HepG2 (cell line): ENCODE results near the gene CFI. TPM values are rescaled to one million over a fixed set of nuclear protein-coding genes. Genes with fewer than 3 reads are reported as not detected.

ENCODE experiments used
- ATAC-seq: fragments of 200-7000 bp; cut with Tn5 transposase; 3 replicates; pipeline ENCODE4 v1.9.1; 2020; ENCODE audit warnings: mild to moderate bottlenecking, moderate library complexity
- BruUV-seq: library from RNA; stranded (reverse); fragments of 400-500 nt; replicated peaks from 2 replicates; lab custom pipeline; 2021; lab: Mats Ljungman, UMichigan
- CTCF ChIA-PET: fragments of 300-600 bp; formaldehyde crosslinking; extraction: SDS; loops from one replicate; lab custom pipeline; 2021; ENCODE audit warnings: low total read pairs, inconsistent platforms, low intra/inter-chr PET ratio; lab: Yijun Ruan, JAX
- POLR2A ChIA-PET: fragments of 350-600 bp; sonication (Branson Sonifier 250); formaldehyde crosslinking; loops from one replicate; lab custom pipeline; 2020; ENCODE audit warnings: antibody characterized with exemption, inconsistent platforms; lab: Yijun Ruan, JAX
- DNase-seq: peaks from one replicate; pipeline ENCODE4 v3.0.0-alpha.2; 2015; ENCODE audit warnings: low spot score
- FAIRE-seq: peaks from 3 replicates; lab custom pipeline; 2011; peaks lifted over from hg19 to GRCh38; lab: Jason Lieb, UNC
- H2AFZ ChIP-seq: one replicate; pipeline ENCODE4 v1.6.1; 2011; ENCODE audit warnings: low read length, inconsistent platforms
- H3K27ac ChIP-seq: fragments of 300-600 bp; 3 replicates; pipeline ENCODE4 v1.8.0; 2011; ENCODE audit warnings: mixed run types, mild to moderate bottlenecking, mixed read lengths, low read length, inconsistent platforms; ENCODE audit not compliant: insufficient read depth; ENCODE audit errors: extremely low read length
- H3K27me3 ChIP-seq, 2 experiments: fragments of 200-600 bp in 1 of 2; 2 replicates in 1 of 2; 3 replicates in 1 of 2; pipeline versions ENCODE4 v1.6.0 to v1.8.0; 2011; ENCODE audit warnings: low read length in 2 of 2, mild to moderate bottlenecking in 2 of 2, moderate library complexity in 2 of 2, inconsistent platforms in 1 of 2; ENCODE audit not compliant: insufficient read depth in 2 of 2, control insufficient read depth in 1 of 2
- H3K36me3 ChIP-seq, 2 experiments: fragments of 200-600 bp in 1 of 2; replicated peaks in 1 of 2; 2 replicates in 1 of 2; 3 replicates in 1 of 2; pipeline versions ENCODE4 v1.5.1 to v1.8.0; 2011; ENCODE audit warnings: low read length in 2 of 2, inconsistent platforms in 1 of 2; ENCODE audit not compliant: insufficient read depth in 2 of 2, control insufficient read depth in 1 of 2
- H3K4me1 ChIP-seq: 2 replicates; pipeline ENCODE4 v1.5.1; 2012; ENCODE audit warnings: low read length, inconsistent platforms; ENCODE audit not compliant: insufficient read depth
- H3K4me2 ChIP-seq: 2 replicates; pipeline ENCODE4 v1.6.0; 2011; ENCODE audit warnings: low read depth, low read length, inconsistent platforms
- H3K4me3 ChIP-seq, 3 experiments: fragments of 200-600 bp in 1 of 3; sonication (generic), shearing (Covaris generic) in 1 of 3; replicated peaks in 1 of 3; 2 replicates each; pipeline ENCODE4 v1.5.1; 2011 to 2016; ENCODE audit warnings: low read length in 3 of 3, inconsistent platforms in 2 of 3, low read depth in 2 of 3, mild to moderate bottlenecking in 2 of 3, control low read depth in 1 of 3, mixed read lengths in 1 of 3; ENCODE audit not compliant: insufficient read depth in 1 of 3
- H3K79me2 ChIP-seq: one replicate; pipeline ENCODE4 v1.6.1; 2011; ENCODE audit warnings: low read length, inconsistent platforms; ENCODE audit not compliant: insufficient read depth
- H3K9ac ChIP-seq: 2 replicates; pipeline ENCODE4 v1.6.0; 2011; ENCODE audit warnings: mild to moderate bottlenecking, low read depth, low read length, inconsistent platforms; ENCODE audit not compliant: insufficient read depth
- H3K9me3 ChIP-seq: 2 replicates; pipeline ENCODE4 v1.5.1; 2012; ENCODE audit warnings: mild to moderate bottlenecking, low read length
- H4K20me1 ChIP-seq: 2 replicates; pipeline ENCODE4 v1.6.0; 2011; ENCODE audit warnings: inconsistent platforms, mild to moderate bottlenecking, low read length, moderate library complexity; ENCODE audit not compliant: insufficient read depth
- CREB1 ChIP-seq, 2 experiments: fragments of 450-650 bp in 1 of 2; IDR thresholded peaks; 2 replicates each; pipeline ENCODE4 v1.6.1; 2016 to 2017; ENCODE audit warnings: control low read depth in 1 of 2, mild to moderate bottlenecking in 1 of 2, missing compliant biosample characterization in 1 of 2, missing genetic modification characterization in 1 of 2
- HMG20B ChIP-seq: conservative IDR thresholded peaks from 2 replicates; pipeline ENCODE4 v1.6.1; 2016; ENCODE audit warnings: missing genetic modification reagents, missing compliant biosample characterization
- KLF12 ChIP-seq: sonication (generic); formaldehyde crosslinking; IDR thresholded peaks from 2 replicates; pipeline ENCODE4 v1.4.0; 2020; ENCODE audit warnings: missing genetic modification reagents, borderline replicate concordance
- MAFF ChIP-seq: IDR thresholded peaks from 2 replicates; pipeline ENCODE4 v1.6.1; 2011; ENCODE audit warnings: low read depth, low read length, improper control_type of control experiment
- MAFK ChIP-seq, 2 experiments: IDR thresholded peaks in 1 of 2; conservative IDR thresholded peaks in 1 of 2; 2 replicates each; pipeline ENCODE4 v1.6.1; 2011; ENCODE audit warnings: improper control_type of control experiment in 2 of 2, low read length in 2 of 2
- ONECUT2 ChIP-seq: sonication (generic); formaldehyde crosslinking; IDR thresholded peaks from 2 replicates; pipeline ENCODE4 v1.4.0; 2020; ENCODE audit warnings: missing genetic modification reagents
- REPIN1 ChIP-seq: sonication (generic); formaldehyde crosslinking; IDR thresholded peaks from 2 replicates; pipeline ENCODE4 v1.8.0; 2022; ENCODE audit warnings: missing genetic modification reagents, low read depth, mild to moderate bottlenecking, borderline replicate concordance
- SRSF1 ChIP-seq: fragments of 200-400 bp; formaldehyde crosslinking; optimal IDR thresholded peaks from 2 replicates; pipeline ENCODE3; 2017; ENCODE audit warnings: mild to moderate bottlenecking, low read depth, low read length, moderate library complexity
- ZFY ChIP-seq: sonication (generic); formaldehyde crosslinking; IDR thresholded peaks from 2 replicates; pipeline ENCODE4 v1.4.0; 2020; ENCODE audit warnings: missing genetic modification reagents
- ZNF563 ChIP-seq: sonication (generic); formaldehyde crosslinking; IDR thresholded peaks from 2 replicates; pipeline ENCODE4 v1.8.0; 2022; ENCODE audit warnings: mild to moderate bottlenecking, moderate library complexity, missing genetic modification reagents
- ZNF678 ChIP-seq: sonication (generic); formaldehyde crosslinking; IDR thresholded peaks from 2 replicates; pipeline ENCODE4 v1.4.0; 2020; ENCODE audit warnings: mild to moderate bottlenecking, missing genetic modification reagents
- ZNF713 ChIP-seq: sonication (generic); formaldehyde crosslinking; IDR thresholded peaks from 2 replicates; pipeline ENCODE4 v1.4.0; 2020; ENCODE audit warnings: mild to moderate bottlenecking, missing genetic modification reagents
- ZNF746 ChIP-seq: sonication (generic); formaldehyde crosslinking; IDR thresholded peaks from 2 replicates; pipeline ENCODE4 v1.8.0; 2022; ENCODE audit warnings: mild to moderate bottlenecking, missing genetic modification reagents
- WGBS: methylation state at CpG from one replicate; pipeline ENCODE4 v1.1.6; 2017; ENCODE audit warnings: low lambda C conversion rate; 5-methylcytosine and 5-hydroxymethylcytosine counted together
- in situ Hi-C: cut with HindIII; loops from 2 replicates; pipeline ENCODE4 v1.10.0; 2017; ENCODE audit warnings: low pct_unique_long_range_greater_than_20kb; ENCODE audit not compliant: extremely low pct_ligation_motif_present
- intact Hi-C: fragments of 100-400 bp; cut with micrococcal nuclease; formaldehyde crosslinking; loops from one replicate; pipeline ENCODE4 v1.10.0; 2022; ENCODE audit not compliant: unreplicated experiment
- polyA plus RNA-seq, 8 experiments: library from polyadenylated mRNA; depleted of rRNA in 3 of 8; stranded (reverse) in 7 of 8; unstranded in 1 of 8; fragments of >200 nt; fragmentation: Illumina TruSeq in 4 of 8; extraction: Trizol in 4 of 8; gene quantifications; 2 replicates each; pipeline versions ENCODE4 v1.2.1 to v1.2.3, GENCODE V29; 2011 to 2016; ENCODE audit warnings: low read depth in 4 of 8, missing spikeins in 1 of 8, mixed read lengths in 1 of 8; ENCODE audit not compliant: insufficient read depth in 1 of 8
- total RNA-seq, 5 experiments: library from RNA; depleted of rRNA; stranded (reverse); fragments of >200 nt; fragmentation: Illumina TruSeq; extraction: Trizol; gene quantifications; 2 replicates each; pipeline ENCODE4 v1.2.3, GENCODE V29; 2016; ENCODE audit warnings: low read depth in 1 of 5

The CFI gene
- total and polyA plus RNA-seq, 2 of the 13 experiments (the other 11 are each of a cell fraction or from before 2014, with no cell fraction given): 284 to 337 TPM

DNA sequence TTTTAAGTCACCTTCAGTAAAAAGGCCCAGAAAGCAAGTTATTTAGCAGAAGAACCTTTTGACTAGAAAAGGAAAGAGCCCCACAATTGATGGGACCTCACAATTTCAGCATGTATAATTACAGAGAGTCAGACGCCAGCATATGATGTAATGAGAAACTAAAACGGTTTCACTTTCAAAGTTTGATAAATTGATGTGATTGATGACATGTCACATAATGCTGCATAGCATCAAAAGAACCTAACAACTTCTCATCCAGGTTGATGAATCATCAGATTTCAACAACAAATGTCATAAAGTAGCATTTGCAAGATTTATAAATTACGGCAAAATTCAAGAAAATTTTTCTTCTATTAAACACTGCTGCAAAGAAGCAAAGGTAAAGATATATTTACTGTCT lies 9.9 kb upstream of the CFI start:
- intact Hi-C loops: no loop called here
- Histone ChIP-seq H3K4me3 (no peak overlapping the region), H3K36me3 (no peaks in the 10 kb centered on the region), H3K4me1 (peaks cover 9% of the 10 kb centered on the region), H3K79me2 (peaks cover 11% of the 10 kb centered on the region), H3K27ac (no peak overlapping the region), H3K27me3 (no peaks in the 10 kb centered on the region; a peak in 1 of 5 replicates), H4K20me1 (no peaks in the 10 kb centered on the region), H3K9ac (no peak overlapping the region), H3K4me2 (no peak overlapping the region), H2AFZ (no peak overlapping the region), H3K9me3 (no peaks in the 10 kb centered on the region)
- in situ Hi-C loops: loop anchor here (25.0 kb wide), 1 partner anchor 249 kb away; the partner anchor contains the start of gene MCUB
- 71% methylated on average over 3 of the region's 3 CpGs for WGBS
- POLR2A ChIA-PET: no interaction called here
- no TSS peak for BruUV-seq
- FAIRE-seq: no peak
- no peak for ATAC-seq
- DNase-seq: no peak
- TF ChIP-seq MAFK (conservative IDR thresholded peaks at IDR 0.05 in 1 of 2, IDR thresholded peaks at IDR 0.05 in 1 of 2; ENCODE audit: low read length in 2 of 2): peak; percentile 18 to 46; a peak in 2 of 4 replicates
- no peak for TF ChIP-seq SRSF1
- no peak for TF ChIP-seq ONECUT2 (CRISPR knock-in tag)
- TF ChIP-seq CREB1 (IDR thresholded peaks at IDR 0.05): peak; percentile 15; the same call in 1 of the 2 replicates
- TF ChIP-seq CREB1 (CRISPR knock-in tag; IDR thresholded peaks at IDR 0.05): no peak
- TF ChIP-seq MAFF: 0 out of 2 replicates have a peak, but pooled peaks have one; percentile 21
- CTCF ChIA-PET: no interaction called here

DNA sequence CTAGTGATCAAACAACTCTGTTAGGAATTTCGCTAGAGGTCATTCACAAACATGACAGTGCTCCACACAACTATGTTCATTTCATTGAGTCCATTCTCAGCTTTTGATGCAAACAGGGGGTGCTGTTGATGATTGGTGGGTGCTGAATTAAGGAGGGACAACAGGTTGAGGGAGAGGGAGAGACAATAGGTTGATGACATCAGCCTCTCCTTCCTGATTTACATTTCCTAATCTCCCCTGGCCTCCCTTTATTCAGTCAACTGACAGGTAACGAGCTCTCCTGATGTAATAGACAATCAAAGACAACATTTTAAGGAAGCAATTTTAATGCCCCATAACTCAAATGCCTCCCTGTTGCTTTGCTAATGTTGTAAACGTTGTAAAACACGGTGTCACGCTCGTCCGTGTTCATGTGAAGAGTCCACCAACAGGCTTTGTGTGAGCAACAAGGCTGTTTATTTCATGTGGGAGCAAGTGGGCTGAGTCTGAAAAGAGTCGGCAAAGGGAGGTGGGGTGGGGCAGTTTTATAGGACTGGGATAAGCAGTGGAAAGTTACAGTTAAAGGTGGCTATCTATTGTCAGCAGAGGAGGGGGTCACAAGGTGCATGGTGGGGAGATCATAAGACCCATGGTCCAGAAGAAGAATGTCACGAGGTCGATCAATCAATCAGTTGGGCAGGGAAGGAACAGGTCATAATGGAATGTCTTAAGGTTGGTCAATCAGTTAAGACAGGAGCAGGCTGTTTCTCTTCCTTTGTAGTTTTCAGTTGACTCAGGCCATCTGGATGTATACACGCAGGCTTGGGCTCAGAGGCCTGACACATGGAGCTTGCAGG lies 9.0 kb upstream of the CFI start:
- ATAC-seq: no peak
- WGBS: 66% methylated on average over 11 of the region's 11 CpGs
- Histone ChIP-seq H4K20me1 (no peaks in the 10 kb centered on the region), H3K27me3 (no peaks in the 10 kb centered on the region; a peak in 1 of 5 replicates), H3K27ac (no peak overlapping the region), H3K4me2 (no peak overlapping the region), H3K4me3 (no peak overlapping the region), H3K9me3 (no peaks in the 10 kb centered on the region), H3K36me3 (no peaks in the 10 kb centered on the region), H3K79me2 (peaks cover 2% of the 10 kb centered on the region), H3K9ac (no peak overlapping the region)
- POLR2A ChIA-PET: no interaction called here
- no TSS peak for BruUV-seq
- FAIRE-seq: no peak
- no peak for DNase-seq
- in situ Hi-C loops: loop anchor here (25.0 kb wide), 1 partner anchor 248 kb away; the partner anchor contains the start of gene MCUB
- CTCF ChIA-PET: no interaction called here
- TF ChIP-seq ZNF746 (CRISPR knock-in tag) (no peak), ZFY (CRISPR knock-in tag) (no peak), HMG20B (CRISPR knock-in tag) (no peak), ZNF563 (CRISPR knock-in tag) (no peak), KLF12 (CRISPR knock-in tag) (no peak), REPIN1 (CRISPR knock-in tag) (no peak), ZNF678 (CRISPR knock-in tag) (no peak), ZNF713 (CRISPR knock-in tag) (no peak)
- TF ChIP-seq, all 625 proteins: peak for 0
- peaks cover 10% of the 10 kb centered on the region for H3K4me1 ChIP-seq
- intact Hi-C loops: no loop called here
- H2AFZ ChIP-seq: no peak overlapping the region
